Dedifferentiated amniotic fluid mesenchymal stem cell (primary cell): ENCODE measurements around the gene ANKRD39.
A peak's percentile ranks its signal among the peaks of the same experiment; 100 is the strongest.

Source experiments
- DNase-seq: peaks from one replicate; pipeline ENCODE4 v3.0.0-alpha.2; 2016; ENCODE audit errors: extremely low spot score

The ANKRD39 gene

DNA sequence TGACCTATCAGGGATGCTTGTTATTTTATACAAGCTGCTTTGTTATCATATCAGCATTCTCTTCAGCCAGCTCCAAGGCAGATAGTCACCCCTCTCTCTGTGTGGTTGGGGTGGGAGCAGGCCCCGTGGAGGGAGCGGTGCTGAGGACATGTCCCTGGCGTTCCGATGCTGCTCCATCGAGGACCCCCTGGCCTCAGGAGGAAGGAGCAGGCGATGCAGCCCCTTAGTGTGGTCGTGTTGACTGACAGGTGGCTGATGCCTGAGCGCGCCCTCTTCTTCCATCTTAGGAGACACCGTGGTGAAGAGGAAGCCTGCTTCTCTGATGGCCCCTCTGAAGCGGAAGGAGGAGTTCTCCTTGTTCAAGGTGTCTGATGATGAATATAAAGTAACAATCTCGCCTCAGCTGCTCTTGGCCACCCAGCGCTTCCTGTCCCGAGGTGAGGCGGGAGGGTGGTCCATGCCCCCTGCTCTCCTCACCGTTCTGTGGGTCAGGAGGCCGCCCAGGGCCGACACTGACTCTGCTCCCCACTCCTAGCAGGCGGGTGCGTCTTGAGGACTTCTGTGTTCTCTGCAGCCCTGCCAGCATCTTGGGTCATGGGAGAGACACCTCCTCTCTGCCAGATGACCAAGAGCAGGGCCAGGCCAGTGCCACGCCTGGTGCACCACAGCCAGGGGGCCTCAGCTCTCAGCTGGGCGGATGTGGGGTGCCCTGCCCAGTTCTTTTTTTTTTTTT lies 31.1 kb downstream of the ANKRD39 start:
- no peak for DNase-seq

DNA sequence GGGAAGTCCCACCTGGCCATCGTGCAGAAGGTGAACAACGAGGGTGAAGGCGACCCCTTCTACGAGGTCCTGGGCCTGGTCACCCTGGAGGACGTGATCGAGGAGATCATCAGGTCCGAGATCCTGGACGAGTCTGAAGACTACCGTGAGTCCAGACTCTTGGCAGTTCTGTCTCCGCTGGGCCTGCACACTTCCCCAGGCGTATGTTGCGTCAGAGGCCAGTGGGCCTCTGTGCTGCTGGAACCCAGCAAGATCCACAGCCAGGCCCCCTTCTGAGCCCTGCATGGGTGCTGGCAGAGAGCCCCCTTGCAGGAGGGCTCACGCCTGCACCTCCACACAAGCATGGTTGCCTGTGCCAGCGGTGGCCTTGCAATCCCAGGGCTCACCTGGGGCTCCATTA lies 32.8 kb downstream of the ANKRD39 start:
- no peak for DNase-seq

DNA sequence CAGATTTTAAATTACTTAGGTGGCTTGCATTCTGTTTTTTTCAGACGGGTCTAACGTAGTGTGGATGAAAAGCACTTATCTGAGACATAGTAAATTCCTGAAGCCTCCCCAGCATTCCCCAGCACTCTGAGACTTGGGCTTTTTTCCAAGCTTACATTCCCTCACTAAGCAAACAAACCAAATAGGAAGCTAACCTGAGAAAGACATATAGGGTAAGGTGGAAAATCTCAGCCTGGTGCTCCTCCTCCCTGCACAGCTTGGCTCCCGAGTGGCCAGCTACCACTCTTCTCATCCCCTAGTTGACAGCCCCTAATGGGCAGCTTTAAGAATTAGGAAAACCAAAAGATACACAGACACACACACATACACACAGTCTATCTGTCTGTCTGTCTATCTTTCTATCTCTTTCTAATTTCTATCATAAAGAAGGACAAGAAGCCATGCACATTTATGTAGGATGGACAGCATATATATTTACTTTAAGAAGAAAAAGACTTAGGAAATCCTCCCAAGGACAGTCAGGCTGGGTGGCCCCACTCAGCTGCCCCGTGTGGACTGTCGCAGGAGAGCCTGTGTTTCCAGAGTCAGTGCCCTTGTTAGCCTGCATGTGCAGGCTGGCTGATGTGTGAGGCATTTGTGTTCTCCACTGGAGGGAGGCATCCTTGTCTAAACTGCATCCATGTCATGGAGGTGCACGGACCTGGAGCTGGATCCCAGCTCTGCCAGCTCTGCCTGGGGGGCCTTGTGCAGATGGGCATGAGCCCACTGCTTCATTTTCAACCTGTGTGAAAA lies 33.5 kb downstream of the ANKRD39 start:
- no peak for DNase-seq

DNA sequence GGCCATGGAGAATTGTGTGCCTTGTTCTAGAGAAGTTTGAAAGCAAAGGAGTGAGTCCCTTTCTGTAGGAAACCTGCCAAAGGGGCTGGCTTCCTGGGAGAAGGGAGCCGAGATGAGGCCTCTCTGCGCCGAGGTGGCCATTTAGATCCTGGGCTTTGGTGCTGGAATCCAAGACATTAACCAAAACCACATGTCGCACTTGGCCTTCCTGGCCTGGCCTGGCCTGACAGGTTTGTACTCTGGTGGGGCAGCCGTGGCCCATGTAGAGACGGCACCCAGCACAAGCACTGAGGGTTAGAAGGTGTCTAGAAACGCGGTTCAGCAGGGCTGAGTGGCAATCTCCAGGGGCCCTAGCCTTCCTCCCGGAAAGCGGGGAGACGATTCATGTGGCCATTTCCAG lies 34.6 kb downstream of the ANKRD39 start:
- DNase-seq: no peak

DNA sequence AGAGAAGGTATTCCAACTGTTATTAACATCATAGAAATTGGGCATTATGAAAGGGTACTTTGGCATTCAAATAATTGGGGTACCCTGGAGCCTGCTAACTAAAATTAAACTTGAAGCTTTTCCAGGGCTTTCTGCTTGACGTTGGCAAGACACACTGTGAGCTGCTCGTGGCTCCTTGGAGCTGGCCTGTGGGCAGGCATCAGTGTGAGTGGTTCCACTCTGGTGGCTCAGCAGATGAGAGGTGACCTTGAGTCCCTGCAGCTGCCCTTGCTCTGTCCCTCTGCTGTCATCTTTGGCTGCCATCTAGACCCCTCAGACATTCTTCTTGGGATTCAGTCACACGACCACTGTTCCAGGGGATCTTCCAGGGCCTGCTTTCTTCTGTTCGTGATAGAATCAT lies 35.0 kb downstream of the ANKRD39 start:
- DNase-seq: no peak

DNA sequence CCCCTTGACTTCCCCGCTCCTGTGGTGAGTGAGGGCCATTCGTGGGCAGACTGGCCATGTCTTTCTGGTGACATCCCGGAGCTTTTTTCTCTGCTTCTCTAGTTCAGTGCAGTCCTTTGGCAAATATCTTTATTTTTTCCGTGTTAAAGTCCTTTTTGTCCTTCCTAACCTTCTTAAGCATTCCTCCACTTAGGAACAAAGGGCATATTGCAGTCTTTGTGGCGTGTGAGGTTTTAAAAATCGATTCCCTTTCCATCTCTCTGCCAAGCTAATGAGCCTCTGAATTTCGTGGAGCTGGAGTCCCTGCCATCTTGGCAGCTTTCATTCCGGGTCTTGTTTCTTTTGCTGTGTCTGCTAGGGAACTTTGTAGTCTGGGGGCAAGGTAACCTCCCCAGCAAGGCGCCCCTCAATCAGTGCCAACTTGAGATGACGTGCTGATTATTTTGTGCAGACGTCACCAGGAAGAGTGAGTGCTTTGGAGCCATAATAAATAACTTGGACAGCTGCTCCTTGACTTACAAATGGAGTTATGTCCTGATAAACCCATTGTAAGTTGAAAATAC lies 36.6 kb downstream of the ANKRD39 start:
- no peak for DNase-seq

DNA sequence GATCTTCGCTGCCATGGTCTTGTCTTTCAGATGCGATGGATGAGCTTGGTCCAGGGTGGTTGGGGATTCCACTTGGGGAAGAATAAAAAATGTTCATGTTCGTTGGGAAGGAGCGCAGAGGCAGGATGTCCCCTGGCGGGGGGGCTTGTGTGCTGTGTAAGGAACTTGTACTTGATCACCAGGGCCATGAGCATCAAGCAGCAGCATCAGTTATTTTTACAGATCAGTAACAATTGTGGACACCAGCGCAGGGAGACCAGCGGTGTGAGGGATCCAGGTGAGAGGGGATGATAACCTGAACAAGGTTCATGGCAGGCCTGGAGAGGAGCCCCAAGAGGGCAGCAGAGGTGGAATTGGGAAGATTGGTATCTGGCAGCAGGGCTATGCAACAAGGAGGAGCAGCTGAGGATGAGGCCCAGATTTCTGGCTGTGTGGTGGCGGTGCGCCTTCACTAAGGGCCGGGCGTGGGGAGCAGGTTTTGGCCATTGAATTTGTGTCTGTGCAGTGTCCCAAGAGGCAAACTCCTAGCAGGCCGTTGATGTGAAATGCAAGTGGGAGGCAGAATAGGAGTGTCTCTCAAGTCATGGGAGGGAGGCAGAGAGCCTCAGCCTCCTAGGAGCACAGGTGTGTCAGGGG lies 37.8 kb downstream of the ANKRD39 start:
- DNase-seq: no peak

DNA sequence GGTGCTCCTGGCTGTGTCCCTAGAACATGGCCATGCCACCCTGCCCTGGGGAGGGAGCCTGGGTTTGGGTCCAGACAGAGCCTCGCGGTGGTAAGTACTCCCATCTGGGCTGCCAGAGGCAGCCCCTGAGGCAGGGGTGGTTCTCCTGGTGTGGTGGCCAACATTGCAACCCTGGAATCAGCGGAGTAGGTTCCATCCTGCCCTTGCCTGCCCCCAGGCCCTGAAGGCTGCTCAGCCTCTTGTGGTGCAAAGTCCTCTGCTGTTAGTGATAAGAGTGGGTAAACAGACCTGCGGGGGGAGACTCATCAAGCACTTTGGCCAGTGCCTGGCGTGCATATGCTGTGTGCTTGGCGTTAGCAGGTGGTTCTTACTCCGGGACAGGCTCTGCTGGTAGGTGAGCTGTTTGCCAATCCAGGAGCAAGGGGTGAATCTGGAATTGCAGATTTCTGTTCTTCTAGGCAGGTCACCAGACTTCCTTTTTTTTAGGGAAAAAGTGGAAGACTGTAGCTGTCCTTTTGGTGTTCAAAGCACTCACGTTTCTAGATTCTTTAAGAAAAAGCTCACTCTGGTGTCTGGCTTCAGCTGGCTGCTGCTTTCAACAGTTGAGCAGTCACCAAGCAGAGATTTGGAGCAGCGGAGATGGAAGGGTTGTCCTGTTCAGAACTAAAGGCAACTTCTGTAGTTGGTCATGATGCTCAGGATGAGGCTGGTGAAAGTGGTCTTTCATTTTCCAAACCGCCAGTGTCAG lies 38.5 kb downstream of the ANKRD39 start:
- DNase-seq: no peak

DNA sequence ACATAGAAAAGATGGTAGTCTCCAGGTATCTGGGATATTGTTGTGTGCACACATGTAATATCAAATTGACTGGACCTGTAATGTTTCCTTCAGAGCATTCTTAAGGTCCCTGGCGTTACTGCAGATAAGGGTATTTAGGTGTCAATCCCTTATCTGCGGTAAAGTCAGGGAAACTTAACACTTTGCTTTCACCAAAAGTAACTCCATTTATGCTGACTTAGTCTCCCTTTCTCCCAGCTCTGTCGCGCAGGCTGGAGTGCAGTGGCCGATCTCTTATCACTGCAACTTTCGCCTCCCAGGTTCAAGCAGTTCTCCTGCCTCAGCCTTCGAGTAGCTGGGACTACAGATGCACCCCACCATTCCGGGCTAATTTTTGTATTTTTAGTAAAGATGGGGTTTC lies 39.9 kb downstream of the ANKRD39 start:
- DNase-seq: no peak

DNA sequence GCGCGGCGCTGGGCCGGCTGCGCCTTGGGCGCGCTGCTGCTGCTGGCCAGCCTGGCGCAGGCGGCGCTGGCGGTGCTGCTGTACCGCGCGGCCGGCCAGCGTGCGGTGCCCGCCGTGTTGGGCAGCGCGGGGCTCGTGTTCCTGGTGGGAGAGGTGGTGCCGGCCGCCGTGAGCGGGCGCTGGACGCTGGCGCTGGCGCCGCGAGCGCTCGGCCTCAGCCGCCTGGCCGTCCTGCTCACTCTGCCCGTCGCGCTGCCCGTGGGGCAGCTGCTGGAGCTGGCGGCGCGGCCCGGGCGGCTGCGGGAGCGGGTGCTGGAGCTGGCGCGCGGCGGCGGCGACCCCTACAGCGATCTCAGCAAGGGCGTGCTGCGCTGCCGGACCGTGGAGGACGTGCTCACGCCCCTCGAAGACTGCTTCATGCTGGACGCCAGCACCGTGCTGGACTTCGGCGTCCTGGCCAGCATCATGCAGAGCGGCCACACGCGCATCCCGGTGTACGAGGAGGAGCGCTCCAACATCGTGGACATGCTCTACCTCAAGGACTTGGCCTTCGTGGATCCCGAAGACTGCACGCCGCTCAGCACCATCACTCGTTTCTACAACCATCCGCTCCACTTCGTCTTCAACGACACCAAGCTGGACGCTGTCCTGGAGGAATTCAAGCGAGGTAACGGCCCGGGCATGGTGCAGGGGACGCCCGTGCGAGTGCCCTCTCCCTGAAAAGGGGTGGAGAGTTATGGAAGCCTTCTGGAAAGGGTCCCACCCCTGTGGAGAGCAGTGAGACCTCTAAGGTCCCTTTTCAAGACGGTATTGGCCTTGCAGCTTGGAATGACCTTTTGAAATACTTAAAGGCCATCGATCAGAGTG lies 40.7 kb downstream of the ANKRD39 start:
- DNase-seq: no peak

DNA sequence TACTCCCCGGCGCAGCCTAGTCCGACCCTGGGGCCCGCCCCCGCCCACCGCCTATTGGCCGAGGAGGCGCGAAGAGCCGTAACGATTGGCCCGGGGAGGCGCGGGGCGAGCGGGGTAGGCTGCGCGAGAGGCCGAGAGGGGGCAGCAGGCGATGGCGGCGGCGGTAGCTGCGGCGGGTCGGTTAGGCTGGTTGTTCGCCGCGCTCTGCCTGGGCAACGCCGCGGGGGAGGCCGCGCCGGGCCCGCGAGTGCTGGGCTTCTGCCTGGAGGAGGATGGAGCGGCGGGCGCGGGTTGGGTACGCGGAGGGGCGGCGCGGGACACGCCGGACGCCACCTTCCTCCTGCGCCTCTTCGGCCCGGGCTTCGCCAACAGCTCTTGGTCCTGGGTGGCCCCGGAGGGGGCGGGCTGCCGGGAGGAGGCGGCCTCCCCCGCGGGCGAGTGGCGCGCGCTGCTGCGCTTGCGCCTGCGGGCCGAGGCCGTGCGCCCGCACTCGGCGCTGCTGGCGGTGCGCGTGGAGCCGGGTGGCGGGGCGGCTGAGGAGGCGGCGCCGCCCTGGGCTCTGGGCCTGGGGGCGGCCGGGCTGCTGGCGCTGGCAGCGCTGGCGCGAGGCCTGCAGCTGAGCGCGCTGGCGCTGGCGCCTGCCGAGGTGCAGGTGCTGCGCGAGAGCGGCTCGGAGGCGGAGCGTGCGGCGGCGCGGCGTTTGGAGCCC lies 41.5 kb downstream of the ANKRD39 start, which contains the start of gene CNNM3:
CNNM3 (plus strand) TSS at position 142 of the 709 bp plus-strand sequence; CDS start at position 152, 10 bp downstream.
- peak; percentile 93 for DNase-seq

DNA sequence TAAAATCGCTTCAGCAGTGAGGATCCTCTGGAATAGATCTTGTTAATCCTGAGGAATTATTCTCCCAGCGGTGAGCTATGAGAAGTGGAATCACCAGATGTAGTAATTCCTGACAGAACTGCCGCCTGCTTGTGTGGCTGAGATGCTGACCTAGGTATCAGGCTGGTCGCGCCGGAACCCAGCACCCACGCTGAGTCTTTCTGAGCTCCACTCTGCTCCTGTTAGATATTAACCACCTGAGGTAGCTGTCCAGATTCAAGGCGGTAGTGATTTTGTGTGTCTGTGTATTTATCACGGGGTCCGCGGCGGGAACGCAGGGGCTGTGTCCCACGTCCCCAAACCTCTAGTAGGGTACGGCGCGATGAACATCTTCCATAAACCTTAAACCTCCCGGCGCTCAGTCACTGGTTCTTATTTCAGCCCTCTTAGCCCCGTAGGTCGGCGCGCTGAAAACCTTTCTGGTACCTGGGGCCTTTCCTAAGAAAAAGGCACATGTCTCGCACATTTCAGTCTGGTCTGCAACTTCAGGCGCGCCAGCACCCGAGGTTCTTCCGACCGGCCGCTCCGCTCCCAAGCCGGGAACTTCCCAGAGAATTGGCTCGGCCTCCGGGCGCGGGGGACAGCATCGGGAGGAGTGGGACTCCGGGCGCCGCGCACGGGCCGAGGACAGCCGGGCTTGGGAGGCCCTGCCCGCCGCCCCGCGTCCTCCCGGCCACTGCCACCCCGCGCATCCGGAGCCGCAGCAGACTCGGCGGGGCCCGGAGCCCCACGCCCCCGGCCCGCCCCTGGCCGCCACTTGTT lies 42.3 kb downstream of the ANKRD39 start:
- peak; percentile 44 for DNase-seq

DNA sequence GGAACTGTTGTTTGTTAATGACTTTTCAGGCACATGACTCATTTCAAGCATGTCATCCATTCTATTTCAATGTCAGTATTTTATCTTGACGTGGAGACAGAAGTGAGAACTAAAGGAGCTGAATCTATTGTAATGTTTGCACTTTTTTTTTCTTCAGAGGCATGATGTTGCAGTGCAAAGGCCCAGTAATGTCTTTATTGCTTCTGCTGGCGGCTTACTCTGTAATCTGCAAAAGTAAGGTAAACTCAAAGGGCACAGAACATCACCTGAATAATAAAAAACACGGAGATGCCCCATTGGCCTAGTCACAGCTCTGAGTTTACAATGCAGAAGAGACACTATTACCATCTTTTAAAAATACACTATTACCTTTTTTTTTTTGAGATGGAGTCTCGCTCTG lies 44.2 kb downstream of the ANKRD39 start:
- no peak for DNase-seq

DNA sequence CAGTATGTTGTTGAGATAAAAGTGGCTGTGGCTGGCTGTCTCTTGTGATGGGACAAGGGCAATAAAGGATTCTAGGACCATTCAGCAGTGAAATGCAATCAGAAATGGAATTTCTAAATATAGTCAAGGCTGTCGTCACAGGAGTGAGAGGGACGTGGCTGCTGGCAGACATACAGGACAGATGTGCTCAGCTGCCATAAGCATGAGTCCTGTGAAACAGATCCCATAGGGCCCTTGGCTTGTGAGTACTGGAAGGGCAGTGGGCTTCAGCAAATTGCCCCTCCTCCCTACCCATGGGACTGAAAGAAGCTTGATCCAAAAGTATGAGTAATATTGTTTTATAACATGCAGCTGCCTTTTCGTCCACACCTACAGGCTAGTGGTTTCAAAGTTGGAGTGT lies 45.9 kb downstream of the ANKRD39 start:
- no peak for DNase-seq

DNA sequence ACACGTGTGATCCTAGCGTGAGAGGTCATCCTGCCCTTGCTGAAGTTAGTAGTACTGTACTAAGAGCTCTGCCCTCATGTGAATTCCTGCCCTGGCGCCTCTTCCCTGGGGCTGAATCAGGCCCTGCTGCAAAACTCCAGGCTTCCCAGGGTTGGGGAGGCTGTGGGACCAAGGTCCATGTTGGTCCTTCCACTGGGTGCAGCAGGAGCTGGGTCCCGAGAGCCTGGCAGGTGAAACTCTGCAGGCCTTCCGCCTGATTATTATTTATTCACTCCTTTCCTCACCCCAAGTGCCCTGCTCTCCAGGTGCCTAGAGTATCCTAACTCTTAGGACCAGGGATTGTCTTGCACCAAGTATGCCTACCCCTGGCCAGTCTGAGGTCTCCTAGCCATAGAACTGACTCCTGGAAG lies 47.0 kb downstream of the ANKRD39 start:
- no peak for DNase-seq

DNA sequence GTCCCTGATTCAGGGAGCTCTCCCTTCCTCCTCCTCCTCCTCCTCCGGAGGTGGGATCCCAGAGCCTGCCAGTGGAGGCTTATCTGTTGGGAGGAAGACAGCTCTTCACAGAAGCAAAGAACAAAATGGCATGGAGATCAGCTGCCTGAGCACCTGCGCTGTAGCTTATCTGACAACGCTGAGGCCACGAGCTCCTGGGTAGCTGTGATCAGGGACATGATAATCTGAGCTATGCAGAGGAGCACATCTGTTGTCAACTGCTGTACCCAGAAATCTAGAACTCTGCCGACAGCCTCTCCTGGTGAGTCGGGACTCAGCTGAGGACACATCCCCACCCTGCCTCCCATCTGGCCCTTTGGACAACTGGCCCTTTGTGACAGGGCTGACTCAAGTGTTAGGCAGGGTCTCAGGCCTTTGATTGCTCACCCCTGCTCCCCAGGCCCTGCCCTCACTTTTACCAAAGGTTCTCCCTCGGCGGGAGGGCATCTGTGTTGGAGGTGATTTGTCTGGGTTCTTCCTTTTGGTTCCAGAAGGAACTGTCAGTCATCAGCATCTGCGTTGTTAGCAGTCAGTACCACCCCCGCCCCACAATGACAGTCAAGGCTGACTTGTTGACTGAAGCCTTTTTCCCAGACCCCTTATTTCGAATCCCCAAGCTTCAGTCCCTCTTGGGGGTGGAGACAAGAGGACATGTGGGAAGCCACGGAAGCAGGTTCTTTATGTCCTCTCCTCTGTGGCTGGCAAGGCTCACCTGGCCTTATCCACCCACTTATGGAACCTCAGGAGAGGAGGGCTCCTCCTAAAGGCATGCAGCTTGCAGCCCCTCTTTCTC lies 47.6 kb downstream of the ANKRD39 start:
- DNase-seq: no peak

DNA sequence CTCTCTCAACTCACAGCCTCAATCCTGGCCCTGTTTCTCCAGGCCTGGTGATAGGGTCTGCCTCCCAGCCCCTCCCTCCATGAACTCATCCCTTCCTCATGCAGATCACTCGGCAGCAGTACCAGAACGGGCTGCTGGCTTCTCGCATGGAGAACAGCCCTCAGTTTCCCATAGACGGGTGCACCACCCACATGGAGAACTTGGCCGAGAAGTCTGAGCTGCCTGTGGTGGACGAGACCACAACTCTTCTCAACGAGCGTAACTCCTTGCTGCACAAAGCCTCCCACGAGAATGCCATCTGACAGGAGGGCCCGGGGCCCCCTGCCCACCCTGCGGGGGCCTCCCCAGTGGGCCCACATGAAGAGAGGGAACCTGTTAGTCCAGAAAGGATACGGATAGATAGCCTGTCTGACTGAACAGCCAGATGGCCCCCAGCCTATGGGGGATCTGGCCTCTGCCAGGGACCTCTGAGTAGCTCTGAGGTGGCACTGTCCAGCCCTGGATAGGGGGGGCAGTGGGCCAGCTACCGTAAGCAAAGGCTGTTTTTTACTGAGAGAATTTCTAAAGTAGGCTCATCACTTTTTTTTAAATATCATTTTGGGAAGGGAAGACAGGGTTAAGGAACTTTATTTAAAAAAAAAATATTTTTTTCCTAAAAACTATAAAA lies 48.5 kb downstream of the ANKRD39 start:
- DNase-seq: no peak
